Measurements from ENCODE around the gene BAG1. TPM values are rescaled to one million over a fixed set of nuclear protein-coding genes. Genes with fewer than 3 reads are reported as not detected.
A peak's percentile ranks its signal among the peaks of the same experiment; 100 is the strongest.

The BAG1 gene
- total RNA-seq (2014; rRNA removed; shearing (Covaris generic)): 70.0 and 78.4 TPM in 2 replicates

DNA sequence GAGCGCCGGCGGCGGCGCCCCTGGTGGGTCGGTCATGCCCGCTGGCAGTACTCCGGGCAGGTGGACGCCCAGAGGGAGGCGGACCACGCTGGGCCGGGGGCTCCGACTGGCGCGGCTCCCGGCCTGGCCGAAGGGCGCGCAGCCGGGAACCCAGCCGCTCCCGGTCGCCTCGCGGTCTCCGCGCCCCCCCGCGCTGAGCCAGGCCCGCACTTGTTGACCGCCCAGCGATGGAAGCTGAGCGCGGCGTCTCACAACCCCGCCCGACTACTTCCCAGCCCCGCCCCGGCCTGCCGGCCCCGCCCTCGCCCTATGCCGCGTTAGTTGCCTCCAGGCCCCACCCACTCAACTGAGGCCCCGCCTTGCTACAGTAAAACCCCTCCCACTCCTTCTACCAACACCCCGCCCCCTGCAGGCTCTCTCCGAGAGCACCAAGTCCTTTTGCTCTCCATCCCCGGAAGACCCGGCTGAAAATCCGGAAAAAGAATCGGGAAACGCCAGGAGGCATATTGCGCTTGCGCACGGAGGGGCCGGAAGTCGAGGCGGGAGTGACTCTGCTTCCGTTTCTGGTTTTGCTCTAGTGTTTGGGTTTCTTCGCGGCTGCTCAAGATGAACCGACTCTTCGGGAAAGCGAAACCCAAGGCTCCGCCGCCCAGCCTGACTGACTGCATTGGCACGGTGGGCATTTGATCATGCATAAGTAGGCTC lies at the start of gene BAG1, which contains the start of gene CHMP5:
Gene BAG1 (minus strand): TSS at position 236 of the 705 bp plus-strand sequence.
Gene CHMP5 (plus strand): TSS at position 577 of the 705 bp plus-strand sequence. CDS start 30 bp downstream, at position 607.
- DNase-seq (ENCODE audit: low spot score): peak; percentile 99

DNA sequence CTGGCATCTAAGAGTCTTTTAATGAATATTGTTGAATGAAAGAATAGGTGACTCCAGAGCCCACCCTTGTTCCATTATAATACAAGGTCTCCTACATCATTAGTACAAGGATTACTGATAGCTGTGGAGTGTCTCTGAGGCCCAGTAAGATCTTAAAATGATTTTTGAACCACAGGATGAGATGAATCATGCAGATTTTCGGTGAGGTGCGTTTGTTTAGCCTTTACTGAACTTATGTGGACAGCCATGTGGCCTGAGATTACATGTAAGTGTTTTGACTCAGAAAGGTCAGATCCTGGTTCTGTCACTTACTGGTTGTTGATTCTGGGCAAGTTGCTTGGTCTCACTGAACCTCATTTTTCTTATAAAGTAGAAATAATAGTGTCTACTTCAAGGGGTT lies 47.4 kb upstream of the BAG1 start:
- no peak for DNase-seq (ENCODE audit: low spot score)

DNA sequence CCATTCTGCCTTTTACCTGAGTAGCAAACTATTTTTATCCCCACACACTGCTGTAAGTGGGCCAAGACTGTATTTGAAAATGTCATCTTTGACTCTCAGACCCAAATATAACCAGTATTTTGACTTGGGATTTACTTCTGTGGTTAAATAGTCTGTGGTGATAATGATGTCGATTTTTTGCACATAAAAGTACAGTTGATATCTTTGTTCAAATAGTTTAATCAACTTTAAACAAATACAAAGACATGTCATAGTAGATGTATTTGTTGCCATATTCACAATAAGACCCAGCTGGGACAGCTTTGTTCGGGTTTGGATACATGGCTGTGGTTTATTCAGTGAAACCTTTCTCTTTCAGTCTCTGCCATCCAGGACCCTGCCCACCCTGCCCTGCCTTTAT lies 46.2 kb upstream of the BAG1 start:
- no peak for DNase-seq (ENCODE audit: low spot score)

DNA sequence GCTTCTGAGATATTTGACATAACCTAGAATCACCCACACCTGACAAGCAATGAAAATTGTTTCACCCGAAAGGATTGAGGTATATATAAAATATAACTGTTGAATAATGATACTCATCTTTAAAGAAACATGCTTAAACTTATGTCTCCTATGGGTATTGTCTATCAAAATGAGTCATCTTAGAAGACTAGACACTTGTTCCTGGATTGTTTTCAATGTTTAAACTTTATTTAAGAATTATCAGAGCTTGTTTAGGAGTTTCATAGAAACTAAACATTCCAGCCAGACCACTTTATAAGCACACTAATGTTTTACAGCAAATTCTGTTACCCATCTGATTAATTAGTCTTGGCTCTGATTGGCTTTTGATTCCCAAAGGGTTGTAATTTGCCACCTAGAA lies 45.4 kb upstream of the BAG1 start:
- DNase-seq (ENCODE audit: low spot score): no peak

DNA sequence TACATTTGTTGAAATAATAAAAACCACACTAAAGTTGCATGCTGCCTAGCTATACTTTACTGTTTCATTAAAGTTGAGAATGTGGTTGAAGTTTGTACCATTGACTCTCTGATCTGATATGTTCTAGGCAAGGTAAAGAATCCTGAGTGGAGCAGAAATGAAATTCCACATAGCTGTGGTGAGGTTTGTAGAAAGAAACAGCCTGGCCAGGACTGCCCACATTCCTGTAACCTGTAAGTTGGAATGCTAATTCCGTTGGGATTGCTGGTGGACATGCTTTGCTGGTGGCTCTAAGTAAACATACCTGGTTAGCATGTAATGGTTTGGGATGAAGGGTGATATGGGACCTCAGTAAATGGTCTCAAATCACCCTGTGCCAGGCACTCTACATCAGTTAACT lies 42.6 kb upstream of the BAG1 start:
- no peak for DNase-seq (ENCODE audit: low spot score)

DNA sequence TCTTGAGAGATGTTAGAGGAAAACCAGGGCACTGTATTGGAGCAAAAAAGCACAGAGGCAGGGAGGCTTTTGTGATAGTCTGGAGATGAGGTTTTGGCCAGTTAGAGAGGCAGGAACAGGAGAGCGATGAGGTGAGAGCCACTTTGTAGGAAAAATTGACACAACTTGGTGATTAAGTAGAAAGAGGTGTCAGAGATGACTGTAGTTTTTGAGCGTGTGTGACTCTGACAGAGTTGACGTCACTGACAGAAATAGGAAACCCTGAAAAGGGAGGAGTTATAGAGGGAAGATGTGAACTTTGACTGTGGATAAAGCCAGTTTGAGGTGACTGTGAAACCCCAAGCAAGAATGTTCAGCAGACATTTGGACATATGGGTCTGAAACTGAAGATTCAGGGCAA lies 41.5 kb upstream of the BAG1 start:
- DNase-seq (ENCODE audit: low spot score): no peak

DNA sequence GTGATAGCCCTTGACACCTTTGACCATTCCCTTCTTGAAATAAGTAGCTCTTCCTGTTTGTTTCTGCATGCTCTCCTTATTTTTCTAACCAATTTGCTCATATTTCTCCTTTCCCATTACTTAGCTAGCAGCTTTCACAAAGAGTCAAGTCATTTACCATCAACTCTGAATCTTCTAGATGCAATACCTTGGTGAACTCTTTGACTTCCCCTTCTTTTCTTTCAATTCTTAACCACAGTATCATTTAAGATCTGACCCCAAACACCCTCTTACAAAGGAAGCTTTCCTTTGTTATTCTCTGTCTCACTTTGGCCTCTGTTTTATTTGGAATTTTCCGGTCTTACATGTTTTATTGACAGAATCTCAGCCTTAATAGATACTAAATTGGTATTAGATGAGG lies 39.9 kb upstream of the BAG1 start:
- DNase-seq (ENCODE audit: low spot score): no peak

DNA sequence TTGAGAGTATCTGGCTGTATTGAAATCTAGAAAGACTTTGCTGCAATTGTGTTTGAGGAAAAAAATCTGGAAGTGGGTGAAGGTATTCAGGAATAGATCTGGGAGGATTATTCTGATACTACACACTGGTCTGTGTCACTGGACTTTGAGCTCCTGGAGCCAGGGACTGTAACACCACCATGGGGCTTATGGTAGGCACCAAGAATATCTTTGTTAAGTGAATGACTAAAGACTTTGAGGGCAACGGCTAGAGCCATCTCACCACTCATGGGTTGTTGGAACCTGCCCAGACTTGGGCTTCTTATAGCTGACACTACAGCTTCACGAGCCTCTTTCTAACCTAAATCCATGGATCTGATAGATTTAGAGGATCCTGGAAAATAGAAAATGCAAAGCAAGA lies 36.0 kb upstream of the BAG1 start:
- no peak for DNase-seq (ENCODE audit: low spot score)

DNA sequence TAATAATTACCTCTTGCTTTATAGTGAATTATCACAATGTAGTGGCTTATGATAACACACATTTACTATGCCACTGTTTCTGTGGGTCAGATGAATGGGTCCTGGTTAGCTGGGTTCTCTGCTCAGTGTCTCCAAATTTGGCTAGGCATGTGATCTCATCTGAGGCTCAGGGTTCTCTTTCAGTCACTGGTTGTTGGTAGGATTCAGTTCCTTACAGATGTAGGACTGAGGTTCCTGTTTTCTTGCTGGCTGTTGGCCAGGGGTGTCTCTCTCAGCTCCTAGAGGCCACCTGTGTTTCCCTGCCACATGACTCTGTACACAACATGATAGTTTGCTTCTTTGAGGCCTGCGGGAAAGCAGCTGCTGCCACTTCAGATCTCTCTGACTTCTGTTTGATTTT lies 32.9 kb upstream of the BAG1 start:
- DNase-seq (ENCODE audit: low spot score): no peak

DNA sequence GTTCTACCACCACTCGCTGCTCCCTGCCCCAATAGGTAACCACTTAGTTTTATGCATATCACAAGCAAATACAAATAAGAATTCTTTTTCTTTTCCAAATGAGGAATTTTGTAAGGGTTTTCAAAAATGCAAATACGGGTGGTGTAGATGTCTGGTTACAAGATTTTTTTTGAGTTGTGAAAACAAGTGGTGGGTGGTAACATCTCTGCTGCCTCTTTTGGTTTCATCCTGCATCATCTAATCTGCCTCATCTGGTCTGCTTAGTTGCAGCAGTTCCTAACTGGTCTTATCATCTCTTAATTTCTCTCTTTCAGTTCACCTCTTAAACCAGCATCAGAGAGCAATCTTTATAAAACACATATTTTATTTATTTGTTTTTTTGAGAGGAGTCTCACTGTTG lies 31.1 kb upstream of the BAG1 start:
- DNase-seq (ENCODE audit: low spot score): no peak

DNA sequence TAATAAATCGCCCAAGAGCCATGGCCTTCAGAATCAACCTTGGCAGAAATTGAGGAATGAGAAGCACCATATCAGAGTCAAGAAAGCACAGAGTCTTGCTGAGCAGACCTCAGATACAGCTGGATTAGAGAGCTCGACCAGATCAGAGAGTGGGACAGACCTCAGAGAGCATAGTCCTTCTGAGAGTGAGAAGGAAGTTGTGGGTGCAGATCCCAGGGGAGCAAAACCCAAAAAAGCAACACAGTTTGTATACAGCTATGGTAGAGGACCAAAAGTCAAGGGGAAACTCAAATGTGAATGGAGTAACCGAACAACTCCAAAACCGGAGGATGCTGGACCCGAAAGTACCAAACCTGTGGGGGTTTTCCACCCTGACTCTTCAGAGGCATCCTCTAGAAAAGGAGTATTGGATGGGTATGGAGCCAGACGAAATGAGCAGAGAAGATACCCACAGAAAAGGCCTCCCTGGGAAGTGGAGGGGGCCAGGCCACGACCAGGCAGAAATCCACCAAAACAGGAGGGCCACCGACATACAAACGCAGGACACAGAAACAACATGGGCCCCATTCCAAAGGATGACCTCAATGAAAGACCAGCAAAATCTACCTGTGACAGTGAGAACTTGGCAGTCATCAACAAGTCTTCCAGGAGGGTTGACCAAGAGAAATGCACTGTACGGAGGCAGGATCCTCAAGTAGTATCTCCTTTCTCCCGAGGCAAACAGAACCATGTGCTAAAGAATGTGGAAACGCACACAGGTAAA lies 30.3 kb upstream of the BAG1 start:
- DNase-seq (ENCODE audit: low spot score): no peak

DNA sequence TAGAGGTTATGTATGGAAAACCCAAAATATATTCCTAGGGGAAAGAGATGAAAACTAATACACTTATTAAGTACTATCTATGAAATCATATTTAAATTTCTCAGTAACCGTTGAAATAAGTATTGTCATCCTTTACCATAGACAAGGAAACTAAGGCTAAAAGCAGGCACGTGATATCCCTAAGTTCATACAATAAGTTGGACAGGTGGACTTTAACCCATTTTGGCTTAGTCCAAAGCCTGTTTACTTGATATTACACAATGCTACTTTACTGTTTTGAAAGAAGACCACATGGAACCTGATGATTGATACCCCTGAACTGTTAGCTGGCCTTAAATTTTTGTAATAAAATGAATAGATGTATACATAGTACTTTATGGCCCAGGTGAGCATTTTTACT lies 29.3 kb upstream of the BAG1 start:
- DNase-seq (ENCODE audit: low spot score): no peak

DNA sequence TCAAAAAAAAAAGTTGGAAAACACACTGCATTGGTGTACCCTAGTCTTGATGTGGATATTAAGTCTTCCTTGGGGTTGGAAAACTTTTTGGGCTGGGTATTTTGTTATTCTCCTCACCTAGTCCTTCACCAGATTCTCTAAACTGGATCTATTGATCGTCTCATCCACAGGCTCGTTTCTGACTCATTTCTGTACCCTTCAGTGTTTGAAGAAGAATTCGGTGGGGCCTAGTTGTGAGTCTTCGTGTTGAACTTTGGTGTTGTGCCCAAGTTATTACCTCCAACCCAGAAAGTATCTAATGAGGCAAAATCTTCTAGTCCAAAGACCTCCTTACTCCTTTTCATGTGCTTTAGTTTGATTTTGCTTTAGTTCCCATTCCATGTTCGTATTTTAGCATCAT lies 27.4 kb upstream of the BAG1 start:
- no peak for DNase-seq (ENCODE audit: low spot score)

DNA sequence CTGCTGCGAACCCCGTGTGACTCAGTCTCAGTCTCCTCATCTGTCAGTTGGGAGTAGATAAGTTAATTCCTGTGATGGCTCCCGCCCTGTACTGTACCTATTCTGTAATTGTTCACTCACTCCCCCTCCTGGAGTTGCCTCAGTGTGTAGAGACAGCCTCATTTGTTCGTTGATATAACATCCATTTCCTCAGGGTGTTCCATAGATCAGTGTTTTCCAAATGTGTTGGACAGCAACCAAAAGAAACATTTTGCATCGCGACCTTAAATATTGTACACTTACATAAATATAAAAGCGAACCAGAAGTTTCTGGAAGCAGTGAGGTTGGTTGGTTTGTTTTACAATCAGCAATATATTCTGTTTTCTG lies 26.5 kb upstream of the BAG1 start:
- no peak for DNase-seq (ENCODE audit: low spot score)

DNA sequence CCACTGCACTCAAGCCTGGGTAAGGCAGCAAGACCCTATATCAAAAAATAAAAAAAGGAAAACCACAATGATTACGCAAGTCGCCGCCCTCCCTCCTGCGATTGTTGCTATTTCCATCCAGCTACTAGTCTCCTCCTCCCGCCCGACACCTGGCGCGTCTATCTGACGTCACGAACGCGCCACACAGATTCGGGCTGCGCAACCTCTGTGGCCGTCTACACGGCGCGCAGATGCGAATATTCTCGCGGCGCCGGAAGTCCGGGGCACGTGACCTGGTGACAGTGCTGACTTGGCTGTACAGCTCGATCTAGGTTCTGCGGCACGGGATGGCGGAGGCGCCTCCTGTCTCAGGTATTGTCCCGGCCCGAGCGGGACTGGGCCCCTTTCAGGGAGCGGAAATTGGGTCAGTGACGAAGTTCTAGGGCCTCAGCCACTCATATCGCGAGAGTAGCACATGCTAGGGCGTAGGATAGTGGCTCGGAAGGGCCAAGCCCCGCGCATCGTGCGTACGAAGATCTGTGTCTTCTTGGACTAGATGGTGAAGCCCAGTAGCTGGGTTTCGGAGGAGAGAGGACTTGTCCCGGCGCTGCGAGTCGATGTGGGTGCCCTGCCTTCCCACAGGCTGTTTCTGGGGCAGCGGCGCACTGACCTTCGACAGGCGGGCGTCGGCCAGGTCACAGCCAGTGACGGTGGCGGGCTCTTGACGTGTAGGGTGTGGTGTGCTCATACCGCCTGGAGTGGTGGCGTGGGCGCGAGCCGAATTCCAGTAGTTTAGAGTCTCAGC lies 25.9 kb upstream of the BAG1 start, which contains the start of gene NFX1:
Gene NFX1 (plus strand): TSS at position 270 of the 784 bp plus-strand sequence. CDS start 57 bp downstream, at position 327.
- peak; percentile 98 for DNase-seq (ENCODE audit: low spot score)

DNA sequence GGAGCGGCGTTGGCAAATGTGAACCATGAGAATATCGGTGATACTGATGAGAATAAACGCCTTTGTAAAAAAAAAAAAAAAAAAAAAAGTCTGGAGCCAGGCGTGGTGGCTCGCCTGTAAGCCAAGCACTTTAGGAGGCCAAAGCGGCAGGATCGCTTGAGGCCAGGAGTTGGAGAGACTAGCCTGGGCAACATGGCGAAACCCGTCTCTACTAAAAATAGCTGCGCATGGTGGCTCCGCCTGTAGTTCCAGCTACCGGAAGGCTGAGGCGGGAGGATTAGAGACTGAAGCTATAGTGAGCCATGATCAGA lies 25.4 kb upstream of the BAG1 start:
- no peak for DNase-seq (ENCODE audit: low spot score)

DNA sequence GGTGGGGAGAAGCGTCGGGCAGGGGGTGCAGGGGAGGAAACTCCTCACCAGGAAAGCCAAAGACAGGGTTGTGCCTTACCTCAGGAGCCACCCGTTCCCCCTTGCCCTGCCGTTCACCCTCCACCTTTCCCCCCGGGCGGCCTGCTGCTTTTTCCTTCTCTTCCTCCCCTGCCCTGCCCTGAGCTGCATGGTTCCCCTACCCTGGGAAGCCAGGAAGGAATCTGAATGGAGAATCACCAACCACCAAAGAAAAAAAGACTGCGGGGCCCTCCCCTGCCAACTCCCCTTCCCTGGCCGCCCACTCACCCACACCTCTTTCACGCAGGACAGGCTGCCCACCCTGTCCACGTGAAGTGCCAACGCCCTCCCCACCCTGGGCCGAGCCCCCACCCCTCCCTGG lies 25.0 kb upstream of the BAG1 start:
- DNase-seq (ENCODE audit: low spot score): peak; percentile 5

DNA sequence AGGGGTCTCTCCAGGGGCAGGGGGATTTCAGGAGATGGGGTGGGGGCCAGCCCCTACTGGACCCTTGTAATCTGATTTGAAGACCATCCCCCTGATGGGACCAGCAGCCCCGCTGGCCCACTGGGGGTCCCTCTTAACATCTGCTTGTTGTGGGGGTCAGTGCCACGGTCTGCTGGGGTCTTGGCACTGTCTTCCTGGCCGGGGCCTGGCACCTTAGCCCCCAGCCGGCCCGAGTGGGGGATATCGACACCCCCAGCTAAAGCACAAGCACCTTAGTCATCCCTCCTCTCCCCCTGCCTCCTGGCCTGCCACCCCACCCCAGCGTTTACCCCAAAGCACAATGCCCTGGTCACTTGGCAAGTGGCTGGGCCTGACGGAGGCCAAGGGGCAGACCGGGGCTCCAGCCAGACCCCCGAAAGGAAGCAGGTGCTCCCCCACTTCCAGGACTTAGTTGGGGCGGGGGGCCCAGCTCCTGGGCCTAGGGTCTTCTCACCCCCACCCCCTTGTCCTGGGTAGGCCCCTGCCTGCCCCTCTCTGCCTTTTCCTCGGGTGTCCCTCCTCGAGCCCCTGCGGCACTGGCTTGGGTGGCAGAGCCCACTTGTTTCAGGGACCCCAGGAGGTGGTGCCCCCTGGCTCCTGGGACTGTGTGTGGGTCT lies 24.4 kb upstream of the BAG1 start:
- no peak for DNase-seq (ENCODE audit: low spot score)

DNA sequence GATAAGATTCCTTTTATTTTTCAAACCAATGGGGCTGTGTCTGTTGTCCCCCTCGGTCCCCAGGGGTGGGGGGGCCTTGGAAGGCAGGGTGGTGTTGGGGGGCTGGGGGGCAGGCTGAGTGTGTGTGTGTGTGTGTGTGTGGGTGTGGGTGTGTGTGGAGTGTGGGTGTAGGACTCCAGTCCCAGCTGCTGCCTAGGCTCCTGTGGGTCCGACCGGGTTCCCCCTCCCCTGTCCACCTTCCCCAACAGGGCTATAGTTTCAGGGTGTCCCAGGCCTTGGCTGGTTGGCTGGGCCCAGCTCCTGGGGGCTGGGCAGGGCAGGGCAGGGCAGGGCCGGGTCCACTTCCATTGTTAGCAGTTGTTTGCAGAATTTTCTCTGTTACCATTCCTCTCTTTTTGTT lies 23.7 kb upstream of the BAG1 start:
- no peak for DNase-seq (ENCODE audit: low spot score)

DNA sequence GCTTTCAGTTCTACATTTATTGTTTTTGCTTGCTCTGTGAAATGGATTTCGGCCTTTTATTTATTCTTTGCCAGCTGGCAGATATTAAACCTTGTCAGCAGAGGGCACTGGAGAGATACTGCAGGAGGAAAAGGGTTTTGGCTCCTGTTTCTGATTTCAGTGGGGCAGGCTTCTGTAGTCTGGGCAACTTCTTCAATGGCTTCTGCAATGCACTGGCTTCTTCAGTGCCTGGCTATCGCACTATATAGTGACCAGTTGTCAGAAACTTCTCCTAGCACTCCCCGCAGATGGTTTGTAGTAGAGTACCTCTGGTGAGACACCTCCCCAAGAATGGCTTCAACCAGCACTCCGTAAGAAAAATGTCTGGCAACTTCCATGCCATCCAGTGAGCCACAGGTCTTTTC lies 22.6 kb upstream of the BAG1 start:
- peak; percentile 74 for DNase-seq (ENCODE audit: low spot score)

DNA sequence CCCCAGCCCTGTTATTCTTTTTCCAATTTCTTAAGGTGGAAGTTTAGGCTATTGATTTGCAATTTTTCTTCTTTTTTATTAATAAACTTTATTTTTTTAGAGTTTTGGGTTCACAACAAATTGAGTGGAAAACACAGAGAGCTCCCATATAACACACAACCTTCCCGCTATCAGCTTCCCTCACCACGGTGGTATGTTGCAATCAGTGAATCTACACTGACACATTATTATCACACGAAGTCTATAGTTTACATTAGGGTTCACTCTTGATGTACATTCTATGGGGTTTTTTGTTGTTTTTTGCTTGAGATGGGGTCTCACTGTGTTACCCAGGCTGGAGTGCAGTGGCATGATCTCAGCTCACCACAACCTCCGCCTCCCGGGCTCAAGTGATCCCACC lies 21.0 kb upstream of the BAG1 start:
- no peak for DNase-seq (ENCODE audit: low spot score)

DNA sequence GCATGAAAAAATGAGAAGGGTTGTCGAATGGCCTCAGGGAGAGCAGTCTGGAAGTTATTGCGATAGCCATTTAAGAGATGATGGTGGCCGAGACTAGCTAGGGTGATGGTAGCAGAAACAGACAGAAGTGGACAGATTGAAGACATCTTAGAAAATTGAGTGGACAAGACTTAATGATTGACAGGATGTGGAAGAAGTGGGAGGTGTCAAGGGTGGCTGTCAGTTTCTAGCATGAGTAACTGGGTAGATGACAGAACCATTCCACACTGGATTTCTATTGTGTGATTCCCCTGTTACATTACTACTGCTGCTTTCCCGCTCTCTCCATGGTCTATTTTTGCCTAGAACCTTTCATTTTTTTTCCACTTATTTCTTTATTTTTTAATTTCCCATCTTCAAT lies 13.0 kb upstream of the BAG1 start:
- DNase-seq (ENCODE audit: low spot score): no peak

Data from HT-29 (cell line).